ENCODE data around the gene GNB1L.

- TF ChIP-seq PATZ1 (CRISPR knock-in tag; IDR thresholded peaks at IDR 0.05; ENCODE audit: borderline replicate concordance) (no peak), OSR1 (CRISPR knock-in tag; IDR thresholded peaks at IDR 0.05) (no peak), BACH2 (CRISPR knock-in tag; IDR thresholded peaks at IDR 0.05; ENCODE audit: borderline replicate concordance) (no peak), ISL1 (CRISPR knock-in tag; IDR thresholded peaks at IDR 0.05) (no peak), TCF4 (CRISPR knock-in tag; IDR thresholded peaks at IDR 0.05; ENCODE audit: borderline replicate concordance) (no peak)
These were observed 75.7 kb downstream of the GNB1L start for GRCh38 chr22:19779011-19779421.

Data from SK-N-SH treated with all-trans-retinoic acid at 6 μM for 48 hours (cell line).